Stomach (tissue), 4 donors: ENCODE measurements around the gene CALR3.

Experiments
- EP300 ChIP-seq: sonication (generic); formaldehyde crosslinking; IDR thresholded peaks from one replicate; pipeline ENCODE4 v1.6.1; 2017; ENCODE audit warnings: antibody characterized with exemption
- POLR2A ChIP-seq, 4 donors: fragments of 450-650 bp; IDR thresholded peaks; one replicate each; pipeline ENCODE4 v1.6.1; 2016; ENCODE audit warnings: antibody characterized with exemption in 4 of 4, control low read depth in 2 of 4, mild to moderate bottlenecking in 1 of 4, moderate library complexity in 1 of 4
- TF ChIP-seq, protein P1 (sequence below), 7 experiments: fragments of 450-650 bp in 4 of 7; fragments of 200-600 bp in 3 of 7; sonication (generic) in 3 of 7; IDR thresholded peaks; one replicate each; pipeline ENCODE4 v1.5.1; 2016 to 2019; ENCODE audit warnings: antibody characterized with exemption in 7 of 7, control low read depth in 2 of 7, mild to moderate bottlenecking in 1 of 7

DNA sequence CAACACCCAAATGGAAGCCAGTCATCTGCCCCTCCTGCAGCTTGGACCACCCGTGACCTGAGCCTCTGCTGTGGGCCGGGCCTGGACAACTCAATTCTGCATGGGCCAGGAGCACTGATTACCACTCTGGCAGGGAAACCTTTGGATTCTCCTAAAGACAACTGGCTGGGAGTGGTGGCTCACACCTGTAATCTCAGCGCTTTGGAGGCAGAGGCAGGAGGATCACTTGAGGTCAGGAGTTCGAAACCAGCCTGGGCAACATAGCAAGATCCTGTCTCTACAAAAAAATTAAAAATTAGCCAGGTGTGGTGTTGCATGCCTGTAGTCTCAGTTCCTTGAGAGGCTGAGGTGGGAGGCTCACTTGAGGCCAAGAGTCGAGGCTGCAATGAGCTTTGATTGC lies 30.7 kb downstream of the CALR3 start:
- TF ChIP-seq, protein P1, sequence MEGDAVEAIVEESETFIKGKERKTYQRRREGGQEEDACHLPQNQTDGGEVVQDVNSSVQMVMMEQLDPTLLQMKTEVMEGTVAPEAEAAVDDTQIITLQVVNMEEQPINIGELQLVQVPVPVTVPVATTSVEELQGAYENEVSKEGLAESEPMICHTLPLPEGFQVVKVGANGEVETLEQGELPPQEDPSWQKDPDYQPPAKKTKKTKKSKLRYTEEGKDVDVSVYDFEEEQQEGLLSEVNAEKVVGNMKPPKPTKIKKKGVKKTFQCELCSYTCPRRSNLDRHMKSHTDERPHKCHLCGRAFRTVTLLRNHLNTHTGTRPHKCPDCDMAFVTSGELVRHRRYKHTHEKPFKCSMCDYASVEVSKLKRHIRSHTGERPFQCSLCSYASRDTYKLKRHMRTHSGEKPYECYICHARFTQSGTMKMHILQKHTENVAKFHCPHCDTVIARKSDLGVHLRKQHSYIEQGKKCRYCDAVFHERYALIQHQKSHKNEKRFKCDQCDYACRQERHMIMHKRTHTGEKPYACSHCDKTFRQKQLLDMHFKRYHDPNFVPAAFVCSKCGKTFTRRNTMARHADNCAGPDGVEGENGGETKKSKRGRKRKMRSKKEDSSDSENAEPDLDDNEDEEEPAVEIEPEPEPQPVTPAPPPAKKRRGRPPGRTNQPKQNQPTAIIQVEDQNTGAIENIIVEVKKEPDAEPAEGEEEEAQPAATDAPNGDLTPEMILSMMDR (IDR thresholded peaks at IDR 0.05), result no peak
- TF ChIP-seq POLR2A (IDR thresholded peaks at IDR 0.05), result no peak
- no peak for TF ChIP-seq EP300
